Muscle of back (tissue), 11 donors: ENCODE results near the gene S100B. TPM values are rescaled to one million over a fixed set of nuclear protein-coding genes. Genes with fewer than 3 reads are reported as not detected.
"Not testable (repeated sequence)": the region's sequence is repeated elsewhere in the genome, so short reads cannot be mapped to it uniquely, and the experiment has no call there.

Source experiments
- DNase-seq, 3 donors: peaks; one replicate each; pipeline versions ENCODE4 v3.0.0 to v3.0.0-alpha.2; 2013
- polyA plus RNA-seq, 10 donors: library from polyadenylated mRNA; unstranded; fragments of 120-200 nt; gene quantifications; one replicate each; pipeline ENCODE4 v1.2.1, GENCODE V29; 2013; ENCODE audit not compliant: insufficient read length in 10 of 10

The S100B gene
- polyA plus RNA-seq, 10 donors = 10.4 to 27.0 (median 15.4) TPM

- no peak for DNase-seq
Observed at GRCh38 chr21:46633566-46633965, 28.7 kb upstream of the S100B start.

GRCh38 chr21:46630915-46631314 lies 26.0 kb upstream of the S100B start:
- not testable (repeated sequence) for DNase-seq

- DNase-seq = no peak
Observed at GRCh38 chr21:46628868-46629267, 24.0 kb upstream of the S100B start.

GRCh38 chr21:46627726-46628125 lies 22.8 kb upstream of the S100B start:
- no peak for DNase-seq

- no peak for DNase-seq
Observed at GRCh38 chr21:46626975-46627501, 22.2 kb upstream of the S100B start.

- no peak for DNase-seq
Observed at GRCh38 chr21:46626536-46626935, 21.7 kb upstream of the S100B start.

- DNase-seq = no peak
Observed at GRCh38 chr21:46625759-46626158, 20.9 kb upstream of the S100B start.

GRCh38 chr21:46624050-46624449 lies 19.2 kb upstream of the S100B start:
- no peak for DNase-seq

- DNase-seq = peak in 1 of 3 donors; percentile 57
Observed at GRCh38 chr21:46622226-46622625, 17.3 kb upstream of the S100B start.

GRCh38 chr21:46621457-46622182 lies 16.7 kb upstream of the S100B start:
- DNase-seq = no peak

- no peak for DNase-seq
Observed at GRCh38 chr21:46620846-46621245, 16.0 kb upstream of the S100B start.

- DNase-seq = no peak
Observed at GRCh38 chr21:46619846-46620245, 15.0 kb upstream of the S100B start.

GRCh38 chr21:46618738-46619379 lies 14.0 kb upstream of the S100B start:
- no peak for DNase-seq

GRCh38 chr21:46617267-46618051 lies 12.6 kb upstream of the S100B start:
- DNase-seq = no peak

- DNase-seq = no peak
Observed at GRCh38 chr21:46616656-46617055, 11.8 kb upstream of the S100B start.

GRCh38 chr21:46616050-46616449 lies 11.2 kb upstream of the S100B start:
- DNase-seq = no peak

GRCh38 chr21:46613391-46613790 lies 8.5 kb upstream of the S100B start:
- DNase-seq = no peak

GRCh38 chr21:46610018-46610701 lies 5.3 kb upstream of the S100B start:
- no peak for DNase-seq

- no peak for DNase-seq
Observed at GRCh38 chr21:46608672-46609111, 3.8 kb upstream of the S100B start.

GRCh38 chr21:46607636-46608035 lies 2.8 kb upstream of the S100B start:
- DNase-seq = no peak

GRCh38 chr21:46606427-46606813 lies 1.5 kb upstream of the S100B start:
- DNase-seq = no peak
